ENCODE measurements around the gene PANK4.

DNA sequence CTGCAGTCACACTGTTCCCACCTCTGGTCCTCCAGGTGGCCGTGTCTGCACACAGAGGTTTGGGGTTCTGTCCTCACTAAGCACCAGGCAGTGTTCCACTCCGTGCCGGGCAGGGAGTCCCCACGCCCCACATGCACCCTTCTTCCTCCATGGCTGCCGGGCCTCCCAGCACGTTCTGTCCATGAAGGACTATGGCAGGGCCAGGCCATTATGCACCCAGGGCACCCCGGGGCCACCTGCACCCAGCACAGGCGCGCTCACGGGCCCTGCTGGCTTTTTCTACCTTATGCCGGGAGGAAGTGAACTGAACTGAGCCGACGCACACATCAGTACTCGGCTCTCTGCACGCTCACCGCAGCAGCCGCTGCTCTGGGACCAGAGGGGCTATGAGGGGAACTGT lies 10.3 kb downstream of the PANK4 start:
- TF ChIP-seq POLR2AphosphoS5 (IDR thresholded peaks at IDR 0.05) (no peak), POLR2A (IDR thresholded peaks at IDR 0.05) (no peak)
